AG09309 (cell line): ENCODE data around the gene ZYG11B.
"Not testable (repeated sequence)": the region's sequence is repeated elsewhere in the genome, so short reads cannot be mapped to it uniquely, and the experiment has no call there.

Experiments
- DNase-seq: peaks from one replicate; pipeline ENCODE4 v3.0.0-alpha.2; 2010; ENCODE audit warnings: low read depth
- H3K4me3 ChIP-seq: 2 replicates; pipeline ENCODE4 v1.5.1; 2011; ENCODE audit warnings: mild to moderate bottlenecking, low read depth, low read length, moderate library complexity; ENCODE audit not compliant: control insufficient read depth
- CTCF ChIP-seq: IDR thresholded peaks from 2 replicates; pipeline ENCODE4 v1.5.1; 2011; ENCODE audit warnings: mild to moderate bottlenecking, low read depth, low read length, inconsistent platforms; ENCODE audit not compliant: insufficient read depth, control insufficient read depth; ENCODE audit errors: missing control alignments

The ZYG11B gene

GRCh38 chr1:52727114-52727586 lies 897 bp downstream of the ZYG11B start:
- DNase-seq = no peak

GRCh38 chr1:52727956-52728656 lies 1.9 kb downstream of the ZYG11B start:
- no peak for DNase-seq
- no peak for TF ChIP-seq CTCF
- no peak overlapping the region for H3K4me3 ChIP-seq

More at GRCh38 chr1:52727114-52727586, 897 bp downstream of the ZYG11B start:
- H3K4me3 ChIP-seq = peak overlapping the region; percentile 81
- no peak for TF ChIP-seq CTCF

GRCh38 chr1:52733368-52733767 lies 7.1 kb downstream of the ZYG11B start:
- DNase-seq = no peak
- H3K4me3 ChIP-seq = no peak overlapping the region
- TF ChIP-seq CTCF = no peak

- not testable (repeated sequence) for DNase-seq, H3K4me3 ChIP-seq
Measured at GRCh38 chr1:52735371-52735770, 9.1 kb downstream of the ZYG11B start.

GRCh38 chr1:52738148-52738547 lies 11.9 kb downstream of the ZYG11B start:
- H3K4me3 ChIP-seq = no peak overlapping the region
- no peak for DNase-seq
- no peak for TF ChIP-seq CTCF

GRCh38 chr1:52738893-52739292 lies 12.6 kb downstream of the ZYG11B start:
- TF ChIP-seq CTCF = no peak
- no peak overlapping the region for H3K4me3 ChIP-seq
- no peak for DNase-seq

GRCh38 chr1:52739699-52740467 lies 13.6 kb downstream of the ZYG11B start:
- TF ChIP-seq CTCF = no peak
- DNase-seq = no peak
- H3K4me3 ChIP-seq = no peak overlapping the region
